Measurements from ENCODE around the gene ANO9. TPM values are rescaled to one million over a fixed set of nuclear protein-coding genes. Genes with fewer than 3 reads are reported as not detected.
"Not testable (repeated sequence)": the region's sequence is repeated elsewhere in the genome, so short reads cannot be mapped to it uniquely, and the experiment has no call there.

ANO9 gene
- total RNA-seq, 8 experiments from 2014 or later, result 0.11 to 4.3 (median 0.60) TPM; not detected in 1

DNA sequence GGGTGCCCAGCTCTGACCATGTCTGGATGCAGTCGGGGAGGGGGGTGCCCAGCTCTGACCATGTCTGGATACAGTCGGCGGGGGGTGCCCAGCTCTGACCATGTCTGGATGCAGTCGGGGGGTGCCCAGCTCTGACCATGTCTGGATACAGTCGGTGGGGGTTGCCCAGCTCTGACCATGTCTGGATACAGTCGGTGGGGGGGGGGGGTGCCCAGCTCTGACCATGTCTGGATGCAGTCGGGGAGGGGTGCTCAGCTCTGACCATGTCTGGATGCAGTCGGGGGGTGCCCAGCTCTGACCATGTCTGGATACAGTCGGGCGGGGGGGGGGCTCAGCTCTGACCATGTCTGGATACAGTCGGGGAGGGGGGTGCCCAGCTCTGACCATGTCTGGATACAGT, 30.3 kb downstream of the ANO9 start:
- H3K4me1 ChIP-seq (replicated peaks in 1 of 2); H3K4me3 ChIP-seq; ATAC-seq (replicated peaks in 6 of 8); in situ Hi-C loops (cut with MboI; ENCODE audit: low pct_unique_long_range_greater_than_20kb in 2 of 9, low sequenced_read_pairs in 9 of 9, unreplicated experiment in 9 of 9); H3K27ac ChIP-seq: not testable (repeated sequence)
- no CpG with 5 or more reads among the region's 11 CpGs for WGBS, 10 experiments

DNA sequence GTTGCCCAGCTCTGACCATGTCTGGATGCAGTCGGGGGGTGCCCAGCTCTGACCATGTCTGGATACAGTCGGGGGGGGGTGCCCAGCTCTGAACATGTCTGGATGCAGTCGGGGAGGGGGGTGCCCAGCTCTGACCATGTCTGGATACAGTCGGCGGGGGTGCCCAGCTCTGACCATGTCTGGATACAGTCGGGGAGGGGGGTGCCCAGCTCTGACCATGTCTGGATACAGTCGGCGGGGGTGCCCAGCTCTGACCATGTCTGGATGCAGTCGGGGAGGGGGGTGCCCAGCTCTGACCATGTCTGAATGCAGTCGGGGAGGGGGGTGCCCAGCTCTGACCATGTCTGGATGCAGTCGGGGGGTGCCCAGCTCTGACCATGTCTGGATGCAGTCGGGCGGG, 31.1 kb downstream of the ANO9 start:
- H3K27ac ChIP-seq; ATAC-seq (replicated peaks in 6 of 8); in situ Hi-C loops (cut with MboI; ENCODE audit: low pct_unique_long_range_greater_than_20kb in 2 of 9, low sequenced_read_pairs in 9 of 9, unreplicated experiment in 9 of 9); H3K4me3 ChIP-seq: not testable (repeated sequence)
- WGBS, 10 experiments, result no CpG with 5 or more reads among the region's 13 CpGs
- peaks cover 10 to 17% of the 10 kb centered on the region in 2 donors for H3K4me1 ChIP-seq (replicated peaks in 1 of 2)

DNA sequence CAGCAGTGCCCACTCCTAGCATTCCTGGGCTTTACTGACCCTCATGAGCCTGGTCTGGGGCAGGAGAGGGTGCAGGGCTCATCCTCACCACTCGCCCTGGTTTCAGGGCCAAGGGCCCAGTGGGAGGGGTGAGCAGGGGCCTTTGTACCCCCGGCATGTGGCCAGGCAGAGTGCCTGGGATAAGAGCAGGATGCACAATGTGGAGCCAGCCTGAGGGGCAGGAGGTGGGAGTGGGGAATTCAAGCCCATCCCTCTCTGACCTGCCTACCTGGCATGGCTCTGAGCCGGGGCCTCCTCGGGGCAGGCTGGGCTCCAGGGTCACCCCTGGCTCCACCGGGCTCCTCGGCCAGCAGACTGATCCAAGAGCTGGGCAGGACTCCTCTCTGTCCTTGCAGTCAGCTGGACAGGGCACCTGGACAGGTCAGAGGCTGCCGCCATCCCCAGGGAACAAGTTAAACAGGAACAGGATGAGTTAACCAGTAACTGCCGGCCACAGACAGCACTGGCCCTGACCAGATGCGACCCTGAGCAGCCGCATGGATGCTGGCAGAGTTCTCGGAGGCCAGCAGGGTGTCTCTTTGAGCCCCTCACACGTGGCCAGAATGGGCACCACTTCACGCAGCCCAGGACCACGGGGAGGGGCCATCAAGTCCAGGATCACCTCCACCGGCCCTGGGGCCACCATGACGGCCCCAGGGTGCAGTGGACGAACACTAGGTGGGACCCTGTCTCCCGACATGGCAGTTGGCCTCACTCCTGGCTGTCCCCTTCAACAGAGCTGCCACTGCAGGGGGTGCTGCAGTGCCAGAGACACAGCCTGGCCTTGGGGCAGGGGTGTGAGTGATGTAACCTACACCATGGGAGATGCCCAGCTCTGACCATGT, 32.0 kb downstream of the ANO9 start:
- Histone ChIP-seq H3K4me1 (replicated peaks in 1 of 2) (peaks cover 11 to 17% of the 10 kb centered on the region in 2 donors), H3K27ac (no peak overlapping the region), H3K4me3 (no peak overlapping the region)
- no peak for ATAC-seq (replicated peaks in 6 of 8)
- 0 to 100% (median 47%) methylated on average over 1 to 9 of the region's 18 CpGs; no CpG with 5 or more reads in 4 of the 10 experiments for WGBS, 10 experiments
- in situ Hi-C loops (cut with MboI; ENCODE audit: low pct_unique_long_range_greater_than_20kb in 2 of 9, low sequenced_read_pairs in 9 of 9, unreplicated experiment in 9 of 9), result no loop called here

DNA sequence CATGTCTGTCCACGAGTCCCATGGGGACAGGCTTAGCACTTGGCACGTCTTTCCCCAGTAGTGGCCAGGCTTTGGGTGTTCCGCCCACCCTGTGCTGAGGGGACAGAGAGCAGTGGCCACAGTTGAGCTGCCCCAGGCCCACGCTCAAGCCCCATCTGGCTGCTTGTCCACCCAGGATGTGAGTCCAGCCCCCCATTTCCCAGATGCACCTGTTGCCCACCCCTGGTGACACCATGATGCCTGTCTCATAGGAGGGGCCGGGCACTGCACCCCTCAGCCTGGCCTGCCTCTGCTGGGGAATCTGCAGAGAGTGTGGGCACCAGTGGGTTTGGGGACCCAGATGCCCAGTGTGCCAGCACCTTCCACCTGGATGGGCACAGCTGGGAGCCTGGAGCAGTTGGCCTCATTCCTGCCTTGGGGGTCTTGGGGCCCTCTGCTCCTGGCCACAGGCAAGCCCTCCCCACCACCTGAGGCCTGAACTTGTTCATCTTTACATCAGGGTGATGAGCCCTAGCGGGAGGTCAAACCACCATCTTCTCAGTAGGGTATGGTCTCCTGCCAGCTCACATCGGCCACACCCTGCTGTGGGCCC, 32.7 kb downstream of the ANO9 start:
- 80 to 100% methylated on average over 1 to 2 of the region's 7 CpGs; no CpG with 5 or more reads in 8 of the 10 experiments for WGBS, 10 experiments
- no peak overlapping the region for H3K4me3 ChIP-seq
- in situ Hi-C loops (cut with MboI; ENCODE audit: low pct_unique_long_range_greater_than_20kb in 2 of 9, low sequenced_read_pairs in 9 of 9, unreplicated experiment in 9 of 9), result no loop called here
- no peak for ATAC-seq (replicated peaks in 6 of 8)
- H3K4me1 ChIP-seq (replicated peaks in 1 of 2), result peaks cover 11 to 17% of the 10 kb centered on the region in 2 donors
- H3K27ac ChIP-seq, result no peak overlapping the region

DNA sequence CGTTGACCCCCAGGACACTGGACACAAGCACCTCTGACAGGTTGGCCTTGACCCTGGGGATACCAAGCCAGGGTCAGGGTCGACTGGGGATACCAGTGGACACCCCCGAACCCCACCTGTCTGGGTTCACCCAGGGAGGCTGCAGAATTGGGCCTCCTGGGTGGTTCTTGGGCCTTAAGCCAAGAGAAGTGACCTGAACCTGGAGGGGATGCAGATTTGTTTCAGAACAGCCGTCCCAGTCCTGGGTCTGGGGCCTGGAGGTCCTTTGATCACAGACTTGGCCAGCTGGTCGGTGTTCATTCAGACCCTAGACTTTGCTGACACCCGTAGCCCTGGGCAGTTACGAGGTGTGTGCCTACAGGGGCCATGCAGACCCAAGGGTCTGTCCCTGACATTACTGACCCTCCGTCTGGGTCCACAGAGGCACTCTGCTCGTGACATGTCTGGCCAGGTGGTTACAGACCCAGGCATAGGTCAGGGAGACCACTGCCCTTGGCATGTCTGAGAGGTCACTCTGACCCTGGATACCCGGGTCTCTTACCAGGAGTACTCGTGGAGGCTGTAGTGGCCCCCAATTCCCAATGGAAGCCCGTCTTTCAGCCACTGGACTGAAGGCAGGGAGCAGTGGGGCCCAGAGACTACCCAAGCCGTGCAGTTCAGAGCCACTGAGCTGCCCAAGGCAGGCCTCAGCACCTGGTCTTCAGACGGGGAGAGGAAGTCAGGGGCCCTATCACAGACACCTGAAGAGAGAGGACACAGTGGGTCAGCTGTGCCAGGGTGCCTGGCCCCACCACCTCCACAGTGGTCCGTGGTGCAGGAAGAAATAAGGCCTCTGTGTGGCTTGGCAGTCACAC, 33.4 kb downstream of the ANO9 start:
- WGBS, 10 experiments, result 70 to 100% (median 84%) methylated on average over 1 to 4 of the region's 15 CpGs; no CpG with 5 or more reads in 6 of the 10 experiments
- H3K4me1 ChIP-seq (replicated peaks in 1 of 2), result peaks cover 11 to 17% of the 10 kb centered on the region in 2 donors
- in situ Hi-C loops (cut with MboI; ENCODE audit: low pct_unique_long_range_greater_than_20kb in 2 of 9, low sequenced_read_pairs in 9 of 9, unreplicated experiment in 9 of 9), result no loop called here
- ATAC-seq (replicated peaks in 6 of 8), result no peak
- H3K4me3 ChIP-seq, result no peak overlapping the region
- no peak overlapping the region for H3K27ac ChIP-seq

DNA sequence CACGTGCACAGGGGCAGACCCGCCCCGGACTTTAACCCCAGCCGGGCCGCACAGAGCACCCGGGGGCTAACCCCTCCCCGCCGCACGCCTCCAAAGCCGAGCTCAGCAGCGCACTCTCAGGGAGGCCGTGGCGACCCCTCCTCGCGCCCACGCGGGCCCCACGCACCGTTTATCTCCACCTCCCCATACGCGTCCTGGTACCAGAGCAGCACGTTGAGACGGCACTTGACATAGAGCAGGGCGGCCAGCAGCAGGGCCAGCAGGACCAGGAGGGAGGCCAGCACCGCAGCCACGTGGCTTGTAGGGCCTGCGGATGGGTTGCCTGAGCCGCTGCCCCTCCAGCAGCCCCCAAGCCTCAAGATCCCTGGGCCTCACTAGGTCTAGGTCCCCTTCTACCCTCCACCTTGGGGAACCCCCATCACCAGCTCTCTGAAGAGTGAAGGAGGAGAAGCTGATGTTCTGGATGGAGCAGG, 34.1 kb downstream of the ANO9 start:
- Histone ChIP-seq H3K27ac (no peak overlapping the region), H3K4me1 (replicated peaks in 1 of 2) (peaks cover 11 to 17% of the 10 kb centered on the region in 2 donors), H3K4me3 (peak overlapping the region in 1 of 5 donors; percentile 26)
- in situ Hi-C loops (cut with MboI; ENCODE audit: low pct_unique_long_range_greater_than_20kb in 2 of 9, low sequenced_read_pairs in 9 of 9, unreplicated experiment in 9 of 9), result no loop called here
- 90% methylated on average over 2 of the region's 28 CpGs; no CpG with 5 or more reads in 9 of the 10 experiments for WGBS, 10 experiments
- no peak for ATAC-seq (replicated peaks in 6 of 8)

DNA sequence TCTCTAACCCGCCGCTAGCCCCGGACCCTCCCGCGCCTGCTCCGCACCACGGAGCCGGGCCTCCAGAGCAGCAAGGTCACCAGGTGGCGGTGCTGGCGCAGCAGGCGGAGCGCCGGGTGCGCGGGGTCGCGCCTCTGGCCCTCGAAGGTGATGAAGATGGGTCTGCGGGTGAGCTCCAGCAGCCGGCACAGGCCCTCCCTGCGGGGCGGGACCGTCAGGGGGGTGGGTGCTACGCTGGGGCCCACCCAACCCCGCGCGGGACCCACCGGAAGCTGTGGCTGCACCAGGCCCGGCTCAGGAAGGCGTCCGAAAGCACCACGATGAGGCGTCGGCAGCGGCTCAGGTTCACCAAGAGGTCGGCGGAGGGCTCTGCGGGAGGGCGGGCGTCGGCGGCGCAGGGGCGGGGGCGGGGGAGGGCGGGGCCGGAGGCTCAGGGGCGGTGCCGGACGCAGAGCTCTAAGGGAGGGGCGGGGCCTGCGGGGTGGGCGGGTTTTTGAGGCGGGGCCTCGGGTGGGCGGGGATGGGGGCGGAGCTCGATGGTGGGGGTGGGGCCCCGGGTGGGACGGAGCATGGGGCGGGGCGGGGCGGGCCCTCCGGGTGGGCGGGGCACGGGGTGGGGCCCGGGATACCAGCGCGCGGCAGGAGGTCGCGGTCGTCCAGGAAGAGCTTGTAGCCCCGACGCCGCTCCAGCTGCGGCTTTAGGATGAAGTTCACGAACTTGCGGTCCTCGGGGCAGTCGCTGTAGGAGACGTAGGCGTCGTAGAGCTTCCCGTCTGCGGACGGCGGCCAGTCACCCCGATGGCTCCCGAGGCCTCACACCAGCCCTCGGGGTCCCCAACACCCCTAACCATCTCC, 34.8 kb downstream of the ANO9 start:
- WGBS, 10 experiments, result no CpG with 5 or more reads among the region's 91 CpGs
- in situ Hi-C loops (cut with MboI; ENCODE audit: low pct_unique_long_range_greater_than_20kb in 2 of 9, low sequenced_read_pairs in 9 of 9, unreplicated experiment in 9 of 9), result no loop called here
- peak; percentile 68 to 92 (median 82) for ATAC-seq (replicated peaks in 6 of 8)

DNA sequence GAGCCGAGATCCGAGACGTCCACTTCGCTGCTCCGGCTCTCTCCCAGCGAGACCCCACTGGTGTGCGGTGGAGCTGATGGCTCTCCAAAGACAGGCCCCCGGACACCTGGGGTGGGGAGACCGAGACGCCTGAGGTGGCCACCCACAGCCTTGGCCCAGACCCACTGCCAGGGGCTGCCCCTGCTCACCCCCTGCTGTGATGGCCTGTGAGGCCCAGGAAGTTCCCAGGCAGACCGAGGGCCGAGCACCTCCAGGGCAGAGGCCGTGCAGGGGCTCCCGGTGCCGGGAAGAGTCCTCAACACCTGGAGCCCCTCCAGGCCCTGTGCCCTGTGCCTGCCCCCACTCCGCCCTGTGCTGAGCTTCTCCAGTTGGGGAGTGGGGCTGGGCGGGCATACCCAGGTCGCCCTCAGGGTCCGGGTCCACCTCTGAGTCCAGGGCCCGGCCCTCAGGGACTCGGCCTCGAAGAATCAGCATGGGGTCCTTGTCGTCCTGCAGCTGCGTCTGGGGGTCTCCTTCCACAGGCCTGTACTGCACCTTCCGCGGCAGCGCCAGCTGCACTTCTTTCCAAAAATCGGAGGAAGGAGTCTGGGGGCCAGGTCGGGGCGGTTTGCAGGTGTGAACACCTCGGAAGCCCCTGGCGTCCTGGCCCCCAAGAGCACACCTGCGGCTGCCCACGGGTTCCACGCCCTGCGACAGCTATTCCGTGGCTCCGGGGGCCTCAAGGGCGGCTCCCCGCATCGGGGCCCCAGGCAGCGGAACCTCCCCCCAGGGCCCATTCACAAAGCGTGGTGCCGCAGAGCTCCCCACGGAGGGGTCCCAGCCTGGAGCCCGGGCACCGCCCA, 35.6 kb downstream of the ANO9 start:
- peak in 6 of 8 experiments; percentile 0 to 6 (median 2) for ATAC-seq (replicated peaks in 6 of 8)
- 40 to 100% (median 98%) methylated on average over 1 to 6 of the region's 47 CpGs; no CpG with 5 or more reads in 6 of the 10 experiments for WGBS, 10 experiments
- Histone ChIP-seq H3K27ac (peak overlapping the region; percentile 16 to 63), H3K4me1 (replicated peaks in 1 of 2) (peaks cover 11 to 17% of the 10 kb centered on the region in 2 donors), H3K4me3 (peak overlapping the region; percentile 30 to 40 (median 37))
- in situ Hi-C loops (cut with MboI; ENCODE audit: low pct_unique_long_range_greater_than_20kb in 2 of 9, low sequenced_read_pairs in 9 of 9, unreplicated experiment in 9 of 9), result no loop called here

More for the DNA sequence above, 34.8 kb downstream of the ANO9 start:
- Histone ChIP-seq H3K27ac (peak overlapping the region; percentile 16 to 63), H3K4me3 (peak overlapping the region; percentile 30 to 40 (median 37)), H3K4me1 (replicated peaks in 1 of 2) (peaks cover 11 to 17% of the 10 kb centered on the region in 2 donors)

DNA sequence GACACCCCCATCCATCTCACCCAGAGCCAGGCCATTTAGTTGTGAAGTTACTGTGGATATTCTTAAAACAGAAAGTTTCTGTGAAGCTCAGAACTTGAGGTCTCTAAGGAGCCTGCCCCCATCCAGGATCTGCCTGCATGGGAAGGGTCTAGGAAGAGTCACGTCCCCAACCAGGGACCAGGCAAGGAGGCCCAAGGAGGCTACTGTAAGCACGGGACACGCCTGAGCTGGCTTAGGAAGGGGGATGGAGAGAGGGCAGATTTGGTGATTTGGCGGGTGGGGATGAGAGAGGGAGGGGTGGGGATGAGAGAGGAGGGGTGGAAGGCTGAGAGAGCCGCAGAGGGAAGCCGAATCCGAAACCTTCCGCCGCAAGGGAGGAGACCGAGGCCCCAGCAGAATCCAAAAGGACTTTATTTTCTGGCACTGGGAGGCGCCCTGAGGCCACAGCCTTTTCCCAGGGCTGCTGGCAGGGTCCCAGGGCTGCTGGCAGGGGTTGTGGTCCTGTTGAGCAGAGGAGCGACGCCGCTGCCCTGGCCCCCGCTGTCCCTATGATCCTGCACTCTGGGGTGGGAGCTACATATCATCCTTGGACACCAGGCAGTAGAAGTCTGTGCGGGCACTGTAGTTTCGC, 36.4 kb downstream of the ANO9 start:
- Histone ChIP-seq H3K27ac (no peak overlapping the region), H3K4me3 (no peak overlapping the region), H3K4me1 (replicated peaks in 1 of 2) (peaks cover 11 to 17% of the 10 kb centered on the region in 2 donors)
- WGBS, 10 experiments, result 30 to 74% methylated on average over 4 to 7 of the region's 17 CpGs; no CpG with 5 or more reads in 8 of the 10 experiments
- in situ Hi-C loops (cut with MboI; ENCODE audit: low pct_unique_long_range_greater_than_20kb in 2 of 9, low sequenced_read_pairs in 9 of 9, unreplicated experiment in 9 of 9), result no loop called here
- ATAC-seq (replicated peaks in 6 of 8), result peak in 5 of 8 experiments; percentile 1 to 24 (median 4)

DNA sequence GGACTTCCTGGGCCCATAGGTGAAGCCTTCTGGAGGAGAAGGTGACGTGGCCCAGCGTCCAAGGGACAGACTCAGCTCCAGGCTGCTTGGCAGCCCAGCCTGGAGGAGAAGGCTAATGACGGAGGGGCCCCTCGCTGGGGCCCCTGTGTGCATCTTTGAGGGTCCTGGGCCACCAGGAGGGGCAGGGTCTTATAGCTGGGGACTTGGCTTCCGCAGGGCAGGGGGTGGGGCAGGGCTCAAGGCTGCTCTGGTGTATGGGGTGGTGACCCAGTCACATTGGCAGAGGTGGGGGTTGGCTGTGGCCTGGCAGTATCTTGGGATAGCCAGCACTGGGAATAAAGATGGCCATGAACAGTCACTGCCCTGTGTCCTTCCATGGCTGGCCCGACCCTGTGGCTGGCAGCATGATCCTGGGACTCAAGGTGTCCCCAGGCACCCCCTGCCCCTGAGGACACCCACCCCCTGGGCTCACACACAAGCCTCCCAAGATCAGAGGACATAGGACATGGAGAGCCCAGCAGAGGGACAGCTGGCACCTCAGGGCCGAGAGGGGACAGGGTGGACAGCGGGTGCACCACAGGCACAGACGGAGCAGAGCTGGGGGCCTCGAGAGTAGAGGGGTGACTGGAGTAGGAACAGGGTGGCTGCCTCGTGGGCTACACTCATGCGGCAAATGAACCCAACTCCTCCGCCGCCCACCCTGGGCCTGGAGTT, 37.1 kb downstream of the ANO9 start:
- 80 to 100% methylated on average over 1 of the region's 14 CpGs; no CpG with 5 or more reads in 8 of the 10 experiments for WGBS, 10 experiments
- in situ Hi-C loops (cut with MboI; ENCODE audit: low pct_unique_long_range_greater_than_20kb in 2 of 9, low sequenced_read_pairs in 9 of 9, unreplicated experiment in 9 of 9), result no loop called here
- Histone ChIP-seq H3K4me1 (replicated peaks in 1 of 2) (peaks cover 14 to 17% of the 10 kb centered on the region in 2 donors), H3K4me3 (no peak overlapping the region), H3K27ac (no peak overlapping the region)
- ATAC-seq (replicated peaks in 6 of 8), result no peak

All from motor neuron (in vitro differentiated cells).